Ramos (cell line): ENCODE results near the gene RAX2.
"Not testable (repeated sequence)": the region's sequence is repeated elsewhere in the genome, so short reads cannot be mapped to it uniquely, and the experiment has no call there.

Source experiments
- in situ Hi-C: fragments of 300-500 bp; cut with MboI; formaldehyde crosslinking; loops from one replicate; pipeline ENCODE4 v1.14.3; 2022; ENCODE audit warnings: low sequenced_read_pairs; ENCODE audit not compliant: unreplicated experiment

The RAX2 gene

GRCh38 chr19:3762130-3762473, 9.9 kb downstream of the RAX2 start:
- in situ Hi-C loops, result no loop called here

- in situ Hi-C loops, result no loop called here
Measured at GRCh38 chr19:3761382-3762129, 10.5 kb downstream of the RAX2 start, which contains the start of gene APBA3. TSS of gene APBA3 (minus strand) at chr19:3761692. CDS start at chr19:3760264, 1,428 bp downstream.

GRCh38 chr19:3760871-3761361, 11.1 kb downstream of the RAX2 start:
- in situ Hi-C loops, result no loop called here

- in situ Hi-C loops, result no loop called here
Measured at GRCh38 chr19:3759482-3760254, 12.4 kb downstream of the RAX2 start.

GRCh38 chr19:3758297-3758696, 13.7 kb downstream of the RAX2 start:
- in situ Hi-C loops, result not testable (repeated sequence)

GRCh38 chr19:3757705-3758104, 14.3 kb downstream of the RAX2 start:
- in situ Hi-C loops, result not testable (repeated sequence)

- in situ Hi-C loops, result no loop called here
Measured at GRCh38 chr19:3753631-3754410, 18.2 kb downstream of the RAX2 start.

GRCh38 chr19:3752492-3752891, 19.5 kb downstream of the RAX2 start:
- in situ Hi-C loops, result no loop called here

- in situ Hi-C loops, result no loop called here
Measured at GRCh38 chr19:3751236-3751635, 20.8 kb downstream of the RAX2 start.

GRCh38 chr19:3750211-3750610, 21.8 kb downstream of the RAX2 start:
- in situ Hi-C loops, result no loop called here

GRCh38 chr19:3748965-3749364, 23.1 kb downstream of the RAX2 start:
- in situ Hi-C loops, result no loop called here

GRCh38 chr19:3746371-3747056, 25.5 kb downstream of the RAX2 start:
- in situ Hi-C loops, result no loop called here

GRCh38 chr19:3745363-3746045, 26.5 kb downstream of the RAX2 start:
- in situ Hi-C loops, result no loop called here

- in situ Hi-C loops, result no loop called here
Measured at GRCh38 chr19:3743486-3743885, 28.5 kb downstream of the RAX2 start.

GRCh38 chr19:3740431-3740830, 31.6 kb downstream of the RAX2 start:
- in situ Hi-C loops, result no loop called here

GRCh38 chr19:3738477-3739220, 33.4 kb downstream of the RAX2 start:
- in situ Hi-C loops, result no loop called here

- in situ Hi-C loops, result no loop called here
Measured at GRCh38 chr19:3737487-3738205, 34.4 kb downstream of the RAX2 start.

- in situ Hi-C loops, result no loop called here
Measured at GRCh38 chr19:3736106-3736724, 35.8 kb downstream of the RAX2 start.
